Central memory CD8-positive, alpha-beta T cell (primary cell): Measurements from ENCODE around the gene GRAMD1A.
A peak's percentile ranks its signal among the peaks of the same experiment; 100 is the strongest.

Experiments used
- ATAC-seq: fragments of 150-1000 bp; cut with Tn5 transposase; replicated peaks from 2 replicates; pipeline ENCODE4 v1.10.0; 2022; ENCODE audit warnings: mild to moderate bottlenecking, moderate FRiP score, moderate number of reproducible peaks; ENCODE audit not compliant: poor library complexity, severe bottlenecking; ENCODE audit errors: extremely low read depth
- DNase-seq, 2 donors: peaks; one replicate each; pipeline ENCODE4 v3.0.0; 2021; ENCODE audit warnings: low spot score in 2 of 2
- H3K27ac Mint-ChIP-seq: one replicate; pipeline ENCODE4 v1.8.0; 2022; ENCODE audit warnings: low read depth, mild to moderate bottlenecking, moderate library complexity, mixed read lengths
- H3K27me3 Mint-ChIP-seq: one replicate; pipeline ENCODE4 v1.8.0; 2022; ENCODE audit warnings: mixed read lengths
- H3K36me3 Mint-ChIP-seq: one replicate; pipeline ENCODE4 v1.8.0; 2022; ENCODE audit warnings: mild to moderate bottlenecking, moderate library complexity, mixed read lengths; ENCODE audit not compliant: insufficient read depth
- H3K4me1 Mint-ChIP-seq: one replicate; pipeline ENCODE4 v1.8.0; 2022; ENCODE audit warnings: mixed read lengths
- H3K4me3 Mint-ChIP-seq: one replicate; pipeline ENCODE4 v1.8.0; 2022; ENCODE audit warnings: mild to moderate bottlenecking, moderate library complexity, mixed read lengths
- H3K9me3 Mint-ChIP-seq: one replicate; pipeline ENCODE4 v1.8.0; 2022; ENCODE audit warnings: mixed read lengths

Gene GRAMD1A

GRCh38 chr19:35062942-35063341, 62.8 kb downstream of the GRAMD1A start:
- H3K4me1 Mint-ChIP-seq: no peaks in the 10 kb centered on the region
- no peak overlapping the region for H3K4me3 Mint-ChIP-seq

GRCh38 chr19:35063940-35064818, 64.1 kb downstream of the GRAMD1A start:
- H3K27me3 Mint-ChIP-seq: no peaks in the 10 kb centered on the region
- ATAC-seq (no peak), DNase-seq (no peak)
- H3K36me3 Mint-ChIP-seq: peaks cover 2% of the 10 kb centered on the region
- H3K4me3 Mint-ChIP-seq: no peak overlapping the region
- no peaks in the 10 kb centered on the region for H3K9me3 Mint-ChIP-seq
- H3K4me1 Mint-ChIP-seq: no peaks in the 10 kb centered on the region
- H3K27ac Mint-ChIP-seq: no peak overlapping the region

More at GRCh38 chr19:35062942-35063341, 62.8 kb downstream of the GRAMD1A start:
- DNase-seq (no peak), ATAC-seq (no peak)
- Mint-ChIP-seq H3K27me3 (no peaks in the 10 kb centered on the region), H3K27ac (no peak overlapping the region), H3K9me3 (no peaks in the 10 kb centered on the region), H3K36me3 (peaks cover 4% of the 10 kb centered on the region)

- Mint-ChIP-seq H3K36me3 (peaks cover 2% of the 10 kb centered on the region), H3K27me3 (no peaks in the 10 kb centered on the region), H3K27ac (no peak overlapping the region), H3K9me3 (no peaks in the 10 kb centered on the region), H3K4me1 (no peaks in the 10 kb centered on the region), H3K4me3 (no peak overlapping the region)
- DNase-seq (no peak), ATAC-seq (no peak)
These were observed 65.5 kb downstream of the GRAMD1A start for GRCh38 chr19:35065574-35065973.

GRCh38 chr19:35066121-35066520, 66.0 kb downstream of the GRAMD1A start:
- H3K9me3 Mint-ChIP-seq: no peaks in the 10 kb centered on the region
- ATAC-seq: no peak
- DNase-seq: no peak
- no peaks in the 10 kb centered on the region for H3K4me1 Mint-ChIP-seq
- H3K36me3 Mint-ChIP-seq: peaks cover 2% of the 10 kb centered on the region
- H3K27me3 Mint-ChIP-seq: no peaks in the 10 kb centered on the region
- no peak overlapping the region for H3K27ac Mint-ChIP-seq
- H3K4me3 Mint-ChIP-seq: no peak overlapping the region

- ATAC-seq: peak; percentile 94
- peaks cover 2% of the 10 kb centered on the region for H3K36me3 Mint-ChIP-seq
- H3K27ac Mint-ChIP-seq: no peak overlapping the region
- peak; percentile 79 to 89 for DNase-seq
- no peaks in the 10 kb centered on the region for H3K27me3 Mint-ChIP-seq
- no peaks in the 10 kb centered on the region for H3K9me3 Mint-ChIP-seq
- no peaks in the 10 kb centered on the region for H3K4me1 Mint-ChIP-seq
- no peak overlapping the region for H3K4me3 Mint-ChIP-seq
These were observed 66.8 kb downstream of the GRAMD1A start for GRCh38 chr19:35066691-35067563.

- DNase-seq: no peak
- ATAC-seq: no peak
- Mint-ChIP-seq H3K4me3 (no peak overlapping the region), H3K27ac (no peak overlapping the region), H3K4me1 (no peaks in the 10 kb centered on the region), H3K36me3 (peaks cover 2% of the 10 kb centered on the region), H3K27me3 (no peaks in the 10 kb centered on the region), H3K9me3 (no peaks in the 10 kb centered on the region)
These were observed 69.0 kb downstream of the GRAMD1A start for GRCh38 chr19:35068941-35069634.

- Mint-ChIP-seq H3K36me3 (peaks cover 2% of the 10 kb centered on the region), H3K4me3 (no peak overlapping the region), H3K27ac (no peak overlapping the region), H3K9me3 (no peaks in the 10 kb centered on the region), H3K4me1 (no peaks in the 10 kb centered on the region), H3K27me3 (no peaks in the 10 kb centered on the region)
- ATAC-seq: no peak
- no peak for DNase-seq
These were observed 69.6 kb downstream of the GRAMD1A start for GRCh38 chr19:35069696-35070095.

GRCh38 chr19:35070471-35070870, 70.3 kb downstream of the GRAMD1A start:
- no peaks in the 10 kb centered on the region for H3K4me1 Mint-ChIP-seq
- ATAC-seq (no peak), DNase-seq (no peak)
- H3K36me3 Mint-ChIP-seq: peaks cover 2% of the 10 kb centered on the region
- H3K27me3 Mint-ChIP-seq: no peaks in the 10 kb centered on the region
- no peak overlapping the region for H3K27ac Mint-ChIP-seq
- no peaks in the 10 kb centered on the region for H3K9me3 Mint-ChIP-seq
- H3K4me3 Mint-ChIP-seq: no peak overlapping the region

GRCh38 chr19:35073516-35073915, 73.4 kb downstream of the GRAMD1A start:
- Mint-ChIP-seq H3K36me3 (no peaks in the 10 kb centered on the region), H3K27me3 (peaks cover 11% of the 10 kb centered on the region), H3K9me3 (no peaks in the 10 kb centered on the region), H3K27ac (no peak overlapping the region), H3K4me1 (no peaks in the 10 kb centered on the region), H3K4me3 (no peak overlapping the region)
- ATAC-seq (no peak), DNase-seq (no peak)

- Mint-ChIP-seq H3K36me3 (no peaks in the 10 kb centered on the region), H3K9me3 (no peaks in the 10 kb centered on the region), H3K27ac (no peak overlapping the region), H3K4me3 (no peak overlapping the region), H3K27me3 (peaks cover 14% of the 10 kb centered on the region), H3K4me1 (no peaks in the 10 kb centered on the region)
- no peak for ATAC-seq
- DNase-seq: no peak
These were observed 73.8 kb downstream of the GRAMD1A start for GRCh38 chr19:35073941-35074340.

- ATAC-seq (no peak), DNase-seq (no peak)
- Mint-ChIP-seq H3K4me3 (no peak overlapping the region), H3K27me3 (peaks cover 21% of the 10 kb centered on the region), H3K9me3 (no peaks in the 10 kb centered on the region), H3K27ac (peak overlapping the region; percentile 2), H3K36me3 (no peaks in the 10 kb centered on the region), H3K4me1 (no peaks in the 10 kb centered on the region)
These were observed 74.5 kb downstream of the GRAMD1A start for GRCh38 chr19:35074426-35075201.
